Measurements from ENCODE around the gene RPL6.
"Not testable (repeated sequence)": the region's sequence is repeated elsewhere in the genome, so short reads cannot be mapped to it uniquely, and the experiment has no call there.

The RPL6 gene

DNA sequence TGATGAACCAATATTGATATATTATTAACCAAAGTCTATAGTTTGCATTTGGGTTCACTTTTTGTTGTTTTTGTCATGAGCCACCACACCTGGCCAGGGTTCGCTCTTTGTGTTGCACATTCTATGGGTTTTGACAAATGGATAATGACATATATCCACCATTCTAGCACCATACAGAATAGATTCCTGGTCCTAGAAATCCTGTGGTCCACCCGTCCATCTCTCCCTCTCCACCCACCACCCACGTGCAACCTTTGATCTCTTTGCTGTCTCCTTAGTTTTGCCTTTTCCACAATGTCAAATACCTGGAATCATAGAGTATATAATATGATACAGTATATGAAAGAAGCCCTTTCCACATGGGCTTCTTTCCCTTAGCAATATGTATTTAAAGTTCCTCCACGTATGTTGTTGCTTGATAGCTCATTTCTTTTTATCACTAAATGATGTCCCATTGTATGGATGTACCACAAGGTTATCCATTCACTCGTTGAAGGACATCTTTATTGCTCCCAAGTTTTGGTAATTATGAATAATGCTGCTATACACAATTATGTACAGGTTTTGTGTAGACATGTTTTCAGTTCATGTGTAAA is 7.4 kb downstream of the RPL6 start:
- TF ChIP-seq CTCF (IDR thresholded peaks at IDR 0.05; ENCODE audit: low read depth, low read length), result no peak
- no peak overlapping the region for H3K4me3 ChIP-seq (ENCODE audit: low read depth, low read length)

DNA sequence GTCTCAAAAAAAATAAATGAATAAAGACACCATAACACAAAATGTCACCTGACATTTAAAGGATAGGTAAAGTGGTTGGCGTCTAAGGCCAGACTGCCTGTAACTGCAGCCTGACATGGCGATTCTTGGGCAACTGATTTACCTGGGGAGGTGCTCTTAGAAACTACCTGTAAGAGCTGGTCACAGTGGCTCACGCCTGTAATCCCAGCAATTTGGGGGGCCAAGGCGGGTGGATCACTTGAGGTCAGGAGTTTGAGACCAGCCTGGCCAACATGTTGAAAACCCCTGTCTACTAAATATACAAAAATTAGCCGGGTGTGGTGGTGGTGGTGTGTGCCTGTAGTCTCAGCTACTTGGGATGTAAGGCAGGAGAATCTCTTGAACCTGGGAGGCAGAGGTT is 8.4 kb downstream of the RPL6 start:
- no peak overlapping the region for H3K4me3 ChIP-seq (ENCODE audit: low read depth, low read length)
- no peak for TF ChIP-seq CTCF (IDR thresholded peaks at IDR 0.05; ENCODE audit: low read depth, low read length)

DNA sequence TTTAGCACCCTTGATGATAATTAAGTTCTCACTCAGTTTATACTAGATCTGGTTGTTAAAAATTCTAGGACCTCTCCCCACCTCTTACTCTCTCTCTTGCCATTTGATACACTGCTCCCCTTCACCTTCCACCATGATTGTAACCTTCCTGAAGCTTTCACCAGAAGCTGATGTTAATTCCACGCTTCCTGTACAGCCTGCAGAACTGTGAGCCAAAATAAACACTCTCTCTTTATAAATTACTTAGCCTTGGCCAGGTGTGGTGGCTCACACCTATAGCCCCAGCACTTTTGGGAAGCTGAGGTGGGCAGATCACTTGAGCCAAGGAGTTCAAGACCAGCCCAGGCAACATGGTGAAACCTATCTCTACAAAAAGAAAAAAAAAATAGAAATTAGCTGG is 16.1 kb downstream of the RPL6 start:
- no peak overlapping the region for H3K4me3 ChIP-seq (ENCODE audit: low read depth, low read length)
- no peak for TF ChIP-seq CTCF (IDR thresholded peaks at IDR 0.05; ENCODE audit: low read depth, low read length)

GRCh38 chr12:112389922-112390654 is 19.3 kb downstream of the RPL6 start:
- not testable (repeated sequence) for H3K4me3 ChIP-seq (ENCODE audit: low read depth, low read length)

DNA sequence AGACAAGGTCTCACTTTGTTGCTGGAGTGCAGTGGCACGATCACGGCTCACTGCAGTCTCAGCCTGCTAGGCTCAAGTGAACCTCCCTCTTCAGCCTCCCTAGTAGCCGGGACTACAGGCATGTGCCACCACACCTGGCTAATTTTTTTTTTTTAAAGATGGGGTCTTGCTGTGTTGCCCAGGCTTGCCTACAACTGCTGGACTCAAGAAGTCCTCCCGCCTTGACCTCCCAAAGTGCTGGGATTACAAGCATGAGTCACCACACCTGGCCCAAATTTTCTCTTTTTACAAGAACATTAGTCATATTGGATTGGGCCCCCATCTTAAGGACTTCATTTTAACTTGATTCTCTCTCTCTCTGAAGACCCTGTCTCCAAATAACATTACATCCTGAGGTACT is 20.2 kb downstream of the RPL6 start:
- H3K4me3 ChIP-seq (ENCODE audit: low read depth, low read length), result no peak overlapping the region
- TF ChIP-seq CTCF (IDR thresholded peaks at IDR 0.05; ENCODE audit: low read depth, low read length), result no peak

DNA sequence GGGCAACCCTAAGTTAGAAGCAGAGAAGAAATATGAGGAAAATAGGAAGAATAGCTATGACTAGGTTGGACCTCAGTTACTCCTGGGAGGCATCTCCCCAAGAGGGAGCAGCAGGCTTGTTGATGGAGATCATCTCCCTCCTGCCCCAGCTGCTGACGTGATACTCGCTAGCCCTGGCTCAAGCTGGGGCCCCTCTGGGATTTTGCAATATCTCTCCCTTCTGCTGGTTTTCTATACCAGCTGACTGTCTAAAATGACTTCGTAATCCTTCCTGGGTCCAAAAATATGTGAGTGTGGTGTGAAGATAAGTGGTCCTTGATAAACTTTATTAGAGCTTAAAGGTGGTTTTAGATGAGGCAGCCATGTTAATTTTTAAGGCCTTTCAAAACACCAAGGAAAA is 22.7 kb downstream of the RPL6 start:
- TF ChIP-seq CTCF (IDR thresholded peaks at IDR 0.05; ENCODE audit: low read depth, low read length), result no peak
- no peak overlapping the region for H3K4me3 ChIP-seq (ENCODE audit: low read depth, low read length)

DNA sequence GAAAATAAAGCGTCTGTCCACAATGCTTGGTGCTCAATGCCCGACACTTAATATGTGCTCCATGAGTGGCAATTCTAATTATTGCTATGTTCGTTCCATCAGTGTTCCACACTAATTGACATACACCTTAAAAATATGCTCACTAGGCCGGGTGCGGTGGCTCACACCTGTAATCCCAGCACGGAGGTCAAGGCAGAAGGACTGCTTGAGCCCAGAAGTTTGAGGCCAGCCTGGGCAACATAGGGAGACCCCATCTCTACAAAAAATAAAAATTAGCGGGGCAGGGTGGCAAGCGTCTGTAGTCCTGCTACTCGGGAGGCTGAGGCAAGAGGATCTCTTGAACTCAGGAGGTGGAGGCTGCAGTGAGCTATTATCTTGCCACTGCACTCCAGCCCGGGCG is 26.5 kb downstream of the RPL6 start:
- no peak for TF ChIP-seq CTCF (IDR thresholded peaks at IDR 0.05; ENCODE audit: low read depth, low read length)
- peak overlapping the region; percentile 79 for H3K4me3 ChIP-seq (ENCODE audit: low read depth, low read length)

Data from WI38 (cell line).